Measurements from ENCODE around the gene STRBP. TPM values are rescaled to one million over a fixed set of nuclear protein-coding genes. Genes with fewer than 3 reads are reported as not detected.

STRBP gene
- total and polyA plus RNA-seq, 2 of the 8 experiments (the other 6 are each of a cell fraction or from before 2014, with no cell fraction given), result 29.7 to 105 TPM

GRCh38 chr9:123286324-123286723, 17.9 kb upstream of the STRBP start:
- Histone ChIP-seq H3K4ac (replicated peaks; ENCODE audit: insufficient read length, low read depth, low read length) (no peak overlapping the region), H4K91ac (replicated peaks; ENCODE audit: insufficient read length, low read length) (no peak overlapping the region), H3K4me3 (ENCODE audit: extremely low read depth in 1 of 4, insufficient read depth in 2 of 4, low read depth in 3 of 4, low read length in 4 of 4) (no peak overlapping the region), H2AFZ (ENCODE audit: low read length) (0 out of 2 replicates have a peak overlapping the region, but pooled peaks have one; percentile 24), H3K56ac (replicated peaks; ENCODE audit: insufficient read length, low read depth, low read length) (no peak overlapping the region), H2BK12ac (ENCODE audit: low read depth, low read length) (no peak overlapping the region), H2BK5ac (ENCODE audit: low read depth, low read length) (no peak overlapping the region), H2BK120ac (replicated peaks; ENCODE audit: low read depth, low read length) (no peak overlapping the region), H3K27me3 (replicated peaks in 1 of 4; ENCODE audit: control insufficient read depth in 3 of 4, extremely low read depth in 1 of 4, insufficient read depth in 3 of 4, low read length in 3 of 4) (no peaks in the 10 kb centered on the region; a peak in 1 of 7 replicates), H3K18ac (ENCODE audit: extremely low read depth, low read length) (no peak overlapping the region), H3K36me3 (ENCODE audit: control insufficient read depth in 2 of 4, insufficient read depth in 4 of 4, low read length in 3 of 4) (no peaks in the 10 kb centered on the region), H2BK15ac (ENCODE audit: low read length) (no peak overlapping the region), H4K8ac (ENCODE audit: extremely low read depth, insufficient read depth, low read length) (no peak overlapping the region), H3K4me1 (replicated peaks in 1 of 4; ENCODE audit: control insufficient read depth in 3 of 4, insufficient read depth in 4 of 4, low read length in 3 of 4) (no peaks in the 10 kb centered on the region), H3K23ac (ENCODE audit: insufficient read length) (no peak overlapping the region), H3K9ac (replicated peaks in 1 of 4; ENCODE audit: extremely low read depth in 1 of 4, low read depth in 3 of 4, low read length in 3 of 4) (no peak overlapping the region), H3K23me2 (ENCODE audit: low read depth, low read length) (no peaks in the 10 kb centered on the region), H2BK20ac (ENCODE audit: low read length) (no peak overlapping the region), H3K27ac (ENCODE audit: low read depth, low read length) (no peak overlapping the region), H3K79me1 (ENCODE audit: low read depth, low read length) (no peaks in the 10 kb centered on the region), H3K14ac (ENCODE audit: insufficient read length) (no peak overlapping the region), H4K20me1 (replicated peaks in 1 of 2; ENCODE audit: control insufficient read depth in 1 of 2, insufficient read depth in 2 of 2, low read length in 2 of 2) (no peaks in the 10 kb centered on the region), H3K4me2 (ENCODE audit: insufficient read depth in 1 of 2, low read depth in 2 of 2, low read length in 2 of 2) (no peak overlapping the region), H3K9me3 (ENCODE audit: insufficient read depth in 2 of 2, low read depth in 1 of 2, low read length in 1 of 2) (no peaks in the 10 kb centered on the region), H2AK5ac (ENCODE audit: low read depth, low read length) (no peak overlapping the region), H4K5ac (ENCODE audit: insufficient read length, low read depth, low read length) (no peak overlapping the region), H3K79me2 (ENCODE audit: control insufficient read depth in 1 of 2, insufficient read depth in 2 of 2, low read length in 2 of 2) (no peaks in the 10 kb centered on the region)
- no peak for FAIRE-seq
- no peak for DNase-seq (ENCODE audit: low read depth in 1 of 2, low spot score in 2 of 2)
- POLR2A ChIA-PET (ENCODE audit: partially characterized antibody), result interaction anchor here (1.4 kb wide), 1 partner anchor 11 kb away, joined by 5 read pairs; no protein-coding TSS in a partner anchor
- 96% methylated on average over 1 of the region's 1 CpG; no CpG with 5 or more reads in 1 of the 2 experiments for WGBS, 2 experiments (ENCODE audit: extremely low coverage in 1 of 2, insufficient coverage in 1 of 2, insufficient read length in 1 of 2, insufficient replicate concordance in 2 of 2, low coverage in 1 of 2, low lambda C conversion rate in 2 of 2, missing lambda C conversion rate in 1 of 2)
- CTCF ChIA-PET (ENCODE audit: partially characterized antibody), result no interaction called here
- no peak for TF ChIP-seq SP4 (IDR thresholded peaks at IDR 0.05; ENCODE audit: low read length)

Measured in H1 (cell line).